Central memory CD8-positive, alpha-beta T cell (primary cell): ENCODE measurements around the gene ZNF766.
"Not testable (repeated sequence)": the region's sequence is repeated elsewhere in the genome, so short reads cannot be mapped to it uniquely, and the experiment has no call there.

Experiments used
- ATAC-seq: fragments of 150-1000 bp; cut with Tn5 transposase; replicated peaks from 2 replicates; pipeline ENCODE4 v1.10.0; 2022; ENCODE audit warnings: mild to moderate bottlenecking, moderate FRiP score, moderate number of reproducible peaks; ENCODE audit not compliant: poor library complexity, severe bottlenecking; ENCODE audit errors: extremely low read depth
- DNase-seq, 2 donors: peaks; one replicate each; pipeline ENCODE4 v3.0.0; 2021; ENCODE audit warnings: low spot score in 2 of 2
- H3K27ac Mint-ChIP-seq: one replicate; pipeline ENCODE4 v1.8.0; 2022; ENCODE audit warnings: low read depth, mild to moderate bottlenecking, moderate library complexity, mixed read lengths
- H3K27me3 Mint-ChIP-seq: one replicate; pipeline ENCODE4 v1.8.0; 2022; ENCODE audit warnings: mixed read lengths
- H3K36me3 Mint-ChIP-seq: one replicate; pipeline ENCODE4 v1.8.0; 2022; ENCODE audit warnings: mild to moderate bottlenecking, moderate library complexity, mixed read lengths; ENCODE audit not compliant: insufficient read depth
- H3K4me1 Mint-ChIP-seq: one replicate; pipeline ENCODE4 v1.8.0; 2022; ENCODE audit warnings: mixed read lengths
- H3K4me3 Mint-ChIP-seq: one replicate; pipeline ENCODE4 v1.8.0; 2022; ENCODE audit warnings: mild to moderate bottlenecking, moderate library complexity, mixed read lengths
- H3K9me3 Mint-ChIP-seq: one replicate; pipeline ENCODE4 v1.8.0; 2022; ENCODE audit warnings: mixed read lengths

ZNF766 gene

DNA sequence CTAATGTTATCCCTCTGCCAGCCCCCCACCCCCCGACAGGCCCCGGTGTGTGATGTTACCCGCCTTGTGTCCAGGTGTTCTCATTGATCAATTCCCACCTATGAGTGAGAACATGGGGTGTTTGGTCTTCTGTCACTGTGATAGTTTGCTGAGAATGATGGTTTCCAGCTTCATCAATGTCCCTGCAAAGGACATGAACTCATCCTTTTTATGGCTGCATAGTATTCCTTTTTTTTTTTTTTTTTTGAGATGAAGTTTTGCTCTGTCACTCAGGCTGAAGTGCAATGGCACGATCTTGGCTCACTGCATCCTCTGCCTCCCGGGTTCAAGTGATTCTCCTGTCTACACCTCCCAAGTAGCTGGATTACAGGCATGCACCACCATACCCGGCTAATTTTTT is 23.6 kb downstream of the ZNF766 start:
- not testable (repeated sequence) for H3K4me3 Mint-ChIP-seq, DNase-seq, H3K27me3 Mint-ChIP-seq, H3K9me3 Mint-ChIP-seq, H3K27ac Mint-ChIP-seq, ATAC-seq
- peaks cover 30% of the 10 kb centered on the region for H3K36me3 Mint-ChIP-seq
- H3K4me1 Mint-ChIP-seq: peaks cover 10% of the 10 kb centered on the region

GRCh38 chr19:52296400-52296772 is 27.0 kb downstream of the ZNF766 start:
- Mint-ChIP-seq H3K4me1 (peaks cover 28% of the 10 kb centered on the region), H3K27me3 (no peaks in the 10 kb centered on the region), H3K4me3 (peak overlapping the region; percentile 91), H3K36me3 (peaks cover 22% of the 10 kb centered on the region), H3K27ac (peak overlapping the region; percentile 98), H3K9me3 (no peaks in the 10 kb centered on the region)
- ATAC-seq (no peak), DNase-seq (no peak)

GRCh38 chr19:52296773-52297600 is 27.6 kb downstream of the ZNF766 start, which contains the start of gene ZNF480:
ZNF480 (plus strand) TSS chr19:52297169; CDS start chr19:52300413, 3,244 bp downstream.
- Mint-ChIP-seq H3K27me3 (no peaks in the 10 kb centered on the region), H3K36me3 (peaks cover 22% of the 10 kb centered on the region), H3K27ac (peak within 1 kb of the TSS; percentile 98), H3K4me3 (peak within 1 kb of the TSS; percentile 91), H3K4me1 (peaks cover 28% of the 10 kb centered on the region), H3K9me3 (no peaks in the 10 kb centered on the region)
- ATAC-seq (peak; percentile 94), DNase-seq (peak; percentile 78 to 82)

DNA sequence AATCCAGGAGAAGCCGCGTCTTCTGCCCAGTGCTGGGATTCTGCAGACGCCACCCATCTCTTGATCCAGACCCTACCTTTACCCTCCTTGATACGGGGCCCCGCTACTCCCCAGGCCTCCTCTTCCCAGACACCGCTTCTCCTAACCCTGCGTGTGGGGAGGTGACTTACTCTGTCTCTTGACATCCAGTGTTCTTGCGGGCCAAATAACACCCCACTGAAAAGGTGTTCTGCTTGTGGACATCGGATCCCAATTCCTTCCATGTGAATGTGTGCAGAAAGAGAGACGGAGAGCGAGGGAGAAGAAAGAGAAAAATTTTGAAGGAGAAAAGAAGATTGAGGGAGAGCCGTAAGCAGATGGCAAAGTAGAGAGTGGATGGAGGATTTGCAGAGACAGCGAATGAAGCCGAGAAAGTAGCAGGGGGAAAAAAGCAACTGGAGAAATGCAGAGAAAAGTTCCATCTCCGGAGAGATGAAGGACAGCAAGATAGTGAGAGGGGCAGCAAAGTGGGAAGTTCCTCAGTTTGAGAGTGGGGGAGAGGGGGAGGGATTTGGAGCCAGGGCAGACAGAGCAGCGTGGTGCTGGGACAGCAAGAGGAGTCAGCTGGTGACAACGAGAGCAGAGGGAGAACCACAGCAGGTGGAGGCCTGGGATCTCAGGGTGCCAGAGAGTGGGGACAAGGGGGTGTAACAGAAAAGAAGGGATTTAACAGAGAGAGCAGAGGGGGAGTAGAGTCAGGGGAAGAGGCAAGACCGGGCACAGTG is 28.4 kb downstream of the ZNF766 start:
- Mint-ChIP-seq H3K27me3 (no peaks in the 10 kb centered on the region), H3K9me3 (peaks cover 1% of the 10 kb centered on the region), H3K4me3 (peak overlapping the region; percentile 91), H3K4me1 (peaks cover 28% of the 10 kb centered on the region), H3K36me3 (peaks cover 27% of the 10 kb centered on the region), H3K27ac (peak overlapping the region; percentile 98)
- no peak for ATAC-seq
- DNase-seq: no peak

DNA sequence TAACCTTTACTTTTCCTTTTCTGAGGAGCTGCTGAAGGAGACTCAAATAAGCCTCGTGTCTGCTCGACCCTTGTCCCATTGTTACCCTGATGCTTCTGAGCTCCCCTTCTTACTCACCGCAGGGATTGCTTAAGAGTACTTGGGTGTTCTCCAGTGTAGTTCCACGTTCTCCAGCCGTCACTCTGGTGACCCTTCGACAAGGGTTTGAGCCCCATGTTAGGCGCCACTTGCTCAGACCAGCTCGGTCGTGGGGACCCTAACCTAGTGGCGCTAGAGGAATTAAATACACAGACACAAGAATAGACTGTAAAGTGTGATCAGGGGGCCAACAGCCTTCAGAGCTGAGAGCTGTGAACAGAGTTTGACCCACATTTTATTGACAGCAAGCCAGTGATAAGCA is 37.9 kb downstream of the ZNF766 start:
- no peaks in the 10 kb centered on the region for H3K27me3 Mint-ChIP-seq
- no peak overlapping the region for H3K27ac Mint-ChIP-seq
- no peaks in the 10 kb centered on the region for H3K4me1 Mint-ChIP-seq
- ATAC-seq: no peak
- DNase-seq: no peak
- peaks cover 13% of the 10 kb centered on the region for H3K36me3 Mint-ChIP-seq
- no peak overlapping the region for H3K4me3 Mint-ChIP-seq
- peaks cover 12% of the 10 kb centered on the region for H3K9me3 Mint-ChIP-seq

DNA sequence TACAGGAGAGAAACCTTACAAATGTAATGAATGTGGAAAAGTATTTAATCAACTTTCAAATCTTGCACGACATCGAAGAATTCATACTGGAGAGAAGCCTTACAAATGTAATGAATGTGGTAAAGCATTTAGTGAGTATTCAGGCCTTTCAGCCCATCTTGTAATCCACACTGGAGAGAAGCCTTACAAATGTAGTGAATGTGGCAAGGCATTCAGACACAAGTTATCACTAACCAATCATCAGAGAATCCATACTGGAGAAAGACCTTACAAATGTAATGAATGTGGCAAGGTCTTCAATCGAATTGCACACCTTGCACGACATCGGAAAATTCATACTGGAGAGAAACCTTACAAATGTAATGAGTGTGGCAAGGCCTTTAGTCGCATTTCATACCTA is 53.0 kb downstream of the ZNF766 start:
- H3K36me3 Mint-ChIP-seq: peaks cover 38% of the 10 kb centered on the region
- H3K27me3 Mint-ChIP-seq: no peaks in the 10 kb centered on the region
- H3K4me3 Mint-ChIP-seq: no peak overlapping the region
- peaks cover 32% of the 10 kb centered on the region for H3K9me3 Mint-ChIP-seq
- no peak overlapping the region for H3K27ac Mint-ChIP-seq
- ATAC-seq (no peak), DNase-seq (no peak)
- no peaks in the 10 kb centered on the region for H3K4me1 Mint-ChIP-seq

GRCh38 chr19:52331757-52332156 is 62.4 kb downstream of the ZNF766 start:
- H3K4me1 Mint-ChIP-seq: peaks cover 9% of the 10 kb centered on the region
- H3K4me3 Mint-ChIP-seq: no peak overlapping the region
- DNase-seq (no peak), ATAC-seq (no peak)
- peaks cover 20% of the 10 kb centered on the region for H3K9me3 Mint-ChIP-seq
- H3K36me3 Mint-ChIP-seq: peaks cover 11% of the 10 kb centered on the region
- H3K27ac Mint-ChIP-seq: no peak overlapping the region
- H3K27me3 Mint-ChIP-seq: no peaks in the 10 kb centered on the region

DNA sequence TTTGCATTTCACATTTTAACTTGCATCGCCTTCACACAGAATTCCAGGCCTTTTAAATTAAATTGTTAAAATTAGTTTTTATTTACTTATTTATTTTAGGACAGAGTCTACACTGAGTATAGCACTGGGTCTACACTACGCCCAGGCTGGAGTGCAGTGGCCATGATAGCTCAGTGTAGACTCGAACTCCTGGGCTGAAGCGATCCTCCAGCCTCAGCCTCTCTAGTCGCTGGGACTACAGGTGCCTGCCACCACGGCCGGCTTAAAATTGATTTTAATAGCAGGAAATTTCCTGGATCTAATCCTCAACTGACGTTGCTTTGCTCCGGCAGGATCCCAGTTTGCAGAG is 66.4 kb downstream of the ZNF766 start:
- H3K9me3 Mint-ChIP-seq: peaks cover 28% of the 10 kb centered on the region
- H3K4me3 Mint-ChIP-seq: peak overlapping the region; percentile 93
- ATAC-seq (no peak), DNase-seq (no peak)
- H3K4me1 Mint-ChIP-seq: peaks cover 17% of the 10 kb centered on the region
- peak overlapping the region; percentile 97 for H3K27ac Mint-ChIP-seq
- H3K36me3 Mint-ChIP-seq: peaks cover 12% of the 10 kb centered on the region
- H3K27me3 Mint-ChIP-seq: no peaks in the 10 kb centered on the region

DNA sequence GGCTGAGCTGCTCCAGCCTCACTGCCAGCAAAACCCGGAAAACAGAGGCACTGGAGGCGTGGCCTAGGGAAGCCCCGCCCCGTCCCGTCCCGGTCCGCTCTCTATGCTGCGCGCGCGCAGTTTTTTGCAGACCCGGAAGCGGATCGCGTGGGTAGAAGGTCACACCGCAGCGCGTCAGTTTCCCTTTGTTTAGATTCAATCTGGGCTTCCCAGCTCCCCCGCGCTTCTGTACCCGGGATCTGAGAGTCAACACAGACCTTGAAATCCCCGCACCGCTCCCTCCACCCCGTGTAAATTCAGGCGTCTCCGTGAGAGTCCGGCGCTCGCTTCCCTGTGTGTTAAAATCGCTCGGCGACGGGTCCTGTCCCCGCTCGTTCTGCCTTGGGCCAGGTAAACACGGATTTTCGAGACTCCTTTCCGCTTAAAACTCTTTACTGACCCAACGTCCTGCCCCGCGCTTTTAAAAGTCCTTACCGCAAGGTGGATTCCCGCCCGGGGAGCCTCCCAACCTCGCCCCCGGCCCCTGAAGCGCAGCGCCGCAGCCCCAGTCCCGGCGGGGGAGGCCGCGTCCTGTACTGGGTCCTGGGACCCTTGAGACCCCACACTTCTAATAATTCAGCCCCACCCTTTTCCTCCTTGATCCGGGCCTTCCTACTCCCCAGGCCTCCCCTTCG is 66.9 kb downstream of the ZNF766 start, which contains the start of gene ZNF610:
TSS of gene ZNF610 (plus strand) at position 127 of the 674 bp plus-strand sequence. CDS start 12,930 bp downstream, outside the sequence.
- peak; percentile 63 to 68 for DNase-seq
- Mint-ChIP-seq H3K4me1 (peaks cover 17% of the 10 kb centered on the region), H3K27ac (peak within 1 kb of the TSS; percentile 97), H3K36me3 (peaks cover 12% of the 10 kb centered on the region), H3K27me3 (no peaks in the 10 kb centered on the region), H3K9me3 (peaks cover 28% of the 10 kb centered on the region), H3K4me3 (peak within 1 kb of the TSS; percentile 93)
- peak; percentile 92 for ATAC-seq

DNA sequence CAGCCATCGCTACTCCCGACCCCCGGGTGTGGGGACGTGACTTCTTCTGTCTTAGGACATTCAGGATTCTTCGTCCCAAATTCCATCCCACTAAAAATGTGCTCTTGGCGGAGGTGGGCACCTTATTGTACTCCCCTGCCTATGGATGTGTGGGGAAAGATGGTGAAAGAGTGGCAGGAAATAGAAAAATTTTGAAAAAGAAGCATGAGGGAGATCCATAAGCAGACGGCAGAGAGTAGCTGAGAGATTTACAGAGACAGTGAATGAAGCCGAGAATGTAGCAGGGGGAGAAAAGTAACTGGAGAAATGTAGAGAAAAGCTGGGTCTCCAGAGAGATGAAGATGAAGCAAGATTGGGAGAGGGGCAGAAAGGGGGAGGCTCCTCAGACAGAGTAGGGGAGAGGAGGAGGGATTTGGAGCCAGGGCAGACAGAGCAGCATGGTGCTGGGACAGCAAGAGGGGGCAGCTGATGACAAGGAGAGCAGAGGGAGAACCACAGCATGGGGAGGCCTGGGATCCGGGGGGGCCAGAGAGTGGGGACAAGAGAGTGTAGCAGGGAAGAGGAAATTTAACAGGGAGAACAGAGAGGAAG is 67.5 kb downstream of the ZNF766 start:
- no peak for ATAC-seq
- H3K36me3 Mint-ChIP-seq: peaks cover 12% of the 10 kb centered on the region

DNA sequence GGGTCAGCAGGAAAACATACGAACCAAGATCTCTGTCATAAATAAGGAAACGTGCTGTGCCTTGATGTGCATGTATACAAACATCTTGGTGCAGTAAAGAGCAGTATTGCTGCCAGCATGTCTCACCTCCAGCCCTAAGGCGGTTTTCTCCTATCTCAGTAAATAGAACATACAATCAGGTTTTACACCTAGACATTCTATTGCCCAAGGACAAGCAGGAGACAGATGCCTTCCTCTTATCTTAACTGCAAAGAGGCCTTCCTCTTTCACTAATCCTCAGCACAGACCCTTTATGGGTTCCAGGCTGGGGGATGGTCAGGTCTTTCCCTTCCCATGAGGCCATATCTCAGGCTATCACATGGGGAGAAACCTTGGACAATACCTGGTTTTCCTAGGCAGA is 69.6 kb downstream of the ZNF766 start:
- ATAC-seq: not testable (repeated sequence)

More for the DNA sequence above, 67.5 kb downstream of the ZNF766 start:
- Mint-ChIP-seq H3K4me3 (peak overlapping the region; percentile 93), H3K9me3 (peaks cover 25% of the 10 kb centered on the region), H3K4me1 (peaks cover 17% of the 10 kb centered on the region), H3K27me3 (no peaks in the 10 kb centered on the region), H3K27ac (peak overlapping the region; percentile 97)
- DNase-seq: no peak

DNA sequence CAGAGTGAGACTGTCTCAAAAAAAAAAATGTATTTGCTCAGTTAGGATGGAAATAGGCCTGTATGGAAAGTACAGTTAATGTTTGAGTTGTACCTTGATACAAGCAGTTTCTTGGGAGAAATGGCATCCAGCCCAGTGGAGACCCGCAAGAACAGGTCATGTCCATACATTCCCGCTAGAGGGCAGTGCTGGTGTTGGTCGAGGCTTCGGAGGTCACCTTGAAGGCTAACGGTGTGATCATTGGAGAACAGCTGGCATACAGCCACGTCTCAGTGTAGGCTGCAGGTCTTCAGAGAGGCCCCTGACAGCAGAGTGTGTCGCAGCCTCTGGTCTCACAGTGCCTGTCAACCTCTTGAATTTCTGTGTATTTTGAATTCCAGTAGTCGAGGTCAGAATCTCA is 74.2 kb downstream of the ZNF766 start:
- H3K4me3 Mint-ChIP-seq: no peak overlapping the region
- H3K27me3 Mint-ChIP-seq: no peaks in the 10 kb centered on the region
- no peaks in the 10 kb centered on the region for H3K36me3 Mint-ChIP-seq
- no peaks in the 10 kb centered on the region for H3K9me3 Mint-ChIP-seq
- ATAC-seq (no peak), DNase-seq (peak; percentile 18 to 31)
- no peak overlapping the region for H3K27ac Mint-ChIP-seq
- no peaks in the 10 kb centered on the region for H3K4me1 Mint-ChIP-seq

More for the DNA sequence above, 69.6 kb downstream of the ZNF766 start:
- not testable (repeated sequence) for H3K27me3 Mint-ChIP-seq, H3K4me3 Mint-ChIP-seq, DNase-seq, H3K27ac Mint-ChIP-seq, H3K36me3 Mint-ChIP-seq
- H3K9me3 Mint-ChIP-seq: peaks cover 11% of the 10 kb centered on the region
- peaks cover 17% of the 10 kb centered on the region for H3K4me1 Mint-ChIP-seq
